A549 (cell line): ENCODE results near the gene TTC3.

ENCODE experiments used
- EP300 ChIP-seq, 2 experiments: fragments of >200 bp; sonication (Bioruptor Twin); formaldehyde crosslinking; IDR thresholded peaks; 2 replicates in 1 of 2; 3 replicates in 1 of 2; pipeline ENCODE4 v1.6.1; 2016 to 2017
- JUN ChIP-seq, 2 experiments: fragments of >200 bp; sonication (Bioruptor Twin); formaldehyde crosslinking; IDR thresholded peaks; 2 replicates in 1 of 2; 3 replicates in 1 of 2; pipeline ENCODE4 v1.6.1; 2016 to 2017
- TF ChIP-seq, protein P1 (sequence below): fragments of >200 bp; sonication (Bioruptor Twin); formaldehyde crosslinking; IDR thresholded peaks from 3 replicates; pipeline ENCODE4 v1.5.1; 2016

GRCh38 chr21:37214952-37215351 is 141.9 kb downstream of the TTC3 start:
- TF ChIP-seq, protein P1, sequence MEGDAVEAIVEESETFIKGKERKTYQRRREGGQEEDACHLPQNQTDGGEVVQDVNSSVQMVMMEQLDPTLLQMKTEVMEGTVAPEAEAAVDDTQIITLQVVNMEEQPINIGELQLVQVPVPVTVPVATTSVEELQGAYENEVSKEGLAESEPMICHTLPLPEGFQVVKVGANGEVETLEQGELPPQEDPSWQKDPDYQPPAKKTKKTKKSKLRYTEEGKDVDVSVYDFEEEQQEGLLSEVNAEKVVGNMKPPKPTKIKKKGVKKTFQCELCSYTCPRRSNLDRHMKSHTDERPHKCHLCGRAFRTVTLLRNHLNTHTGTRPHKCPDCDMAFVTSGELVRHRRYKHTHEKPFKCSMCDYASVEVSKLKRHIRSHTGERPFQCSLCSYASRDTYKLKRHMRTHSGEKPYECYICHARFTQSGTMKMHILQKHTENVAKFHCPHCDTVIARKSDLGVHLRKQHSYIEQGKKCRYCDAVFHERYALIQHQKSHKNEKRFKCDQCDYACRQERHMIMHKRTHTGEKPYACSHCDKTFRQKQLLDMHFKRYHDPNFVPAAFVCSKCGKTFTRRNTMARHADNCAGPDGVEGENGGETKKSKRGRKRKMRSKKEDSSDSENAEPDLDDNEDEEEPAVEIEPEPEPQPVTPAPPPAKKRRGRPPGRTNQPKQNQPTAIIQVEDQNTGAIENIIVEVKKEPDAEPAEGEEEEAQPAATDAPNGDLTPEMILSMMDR: no peak
- TF ChIP-seq JUN (IDR thresholded peaks at IDR 0.05) (no peak), EP300 (IDR thresholded peaks at IDR 0.05) (no peak)
